ENCODE data around the gene XBP1. TPM values are rescaled to one million over a fixed set of nuclear protein-coding genes. Genes with fewer than 3 reads are reported as not detected.
"Not testable (repeated sequence)": the region's sequence is repeated elsewhere in the genome, so short reads cannot be mapped to it uniquely, and the experiment has no call there.

The XBP1 gene
- total RNA-seq: 100 to 1,000 TPM; 111 TPM

- Mint-ChIP-seq H3K36me3 (peaks cover 38% of the 10 kb centered on the region), H3K27me3 (no peaks in the 10 kb centered on the region), H3K9me3 (no peaks in the 10 kb centered on the region), H3K4me1 (peaks cover 46% of the 10 kb centered on the region), H3K27ac (peak within 1 kb of the TSS; percentile 98), H3K4me3 (peak within 1 kb of the TSS; percentile 92)
- DNase-seq: peak; percentile 93
Observed at GRCh38 chr22:28800308-28801041, at the start of gene XBP1. XBP1 (minus strand) TSS chr22:28800569.

GRCh38 chr22:28846994-28847393 lies 46.6 kb upstream of the XBP1 start:
- Mint-ChIP-seq H3K9me3 (peaks cover 3% of the 10 kb centered on the region), H3K27ac (no peak overlapping the region), H3K27me3 (peaks cover 7% of the 10 kb centered on the region), H3K4me3 (no peak overlapping the region), H3K36me3 (no peaks in the 10 kb centered on the region), H3K4me1 (no peaks in the 10 kb centered on the region)
- DNase-seq: no peak

GRCh38 chr22:28844277-28844676 lies 43.9 kb upstream of the XBP1 start:
- not testable (repeated sequence) for H3K4me3 Mint-ChIP-seq, H3K36me3 Mint-ChIP-seq, H3K27me3 Mint-ChIP-seq, H3K27ac Mint-ChIP-seq, DNase-seq, H3K4me1 Mint-ChIP-seq, H3K9me3 Mint-ChIP-seq

- no peak overlapping the region for H3K27ac Mint-ChIP-seq
- no peaks in the 10 kb centered on the region for H3K36me3 Mint-ChIP-seq
- H3K9me3 Mint-ChIP-seq: peaks cover 3% of the 10 kb centered on the region
- H3K27me3 Mint-ChIP-seq: peaks cover 7% of the 10 kb centered on the region
- H3K4me3 Mint-ChIP-seq: no peak overlapping the region
- H3K4me1 Mint-ChIP-seq: no peaks in the 10 kb centered on the region
- DNase-seq: no peak
Observed at GRCh38 chr22:28843633-28844032, 43.3 kb upstream of the XBP1 start.

GRCh38 chr22:28841111-28841510 lies 40.7 kb upstream of the XBP1 start:
- Mint-ChIP-seq H3K27ac (no peak overlapping the region), H3K36me3 (no peaks in the 10 kb centered on the region), H3K9me3 (no peaks in the 10 kb centered on the region), H3K4me1 (no peaks in the 10 kb centered on the region), H3K4me3 (no peak overlapping the region), H3K27me3 (peaks cover 7% of the 10 kb centered on the region)
- DNase-seq: no peak

- H3K27ac Mint-ChIP-seq: no peak overlapping the region
- peaks cover 7% of the 10 kb centered on the region for H3K27me3 Mint-ChIP-seq
- H3K4me3 Mint-ChIP-seq: no peak overlapping the region
- no peaks in the 10 kb centered on the region for H3K4me1 Mint-ChIP-seq
- H3K36me3 Mint-ChIP-seq: no peaks in the 10 kb centered on the region
- DNase-seq: no peak
- no peaks in the 10 kb centered on the region for H3K9me3 Mint-ChIP-seq
Observed at GRCh38 chr22:28838971-28839370, 38.6 kb upstream of the XBP1 start.

- no peak for DNase-seq
- Mint-ChIP-seq H3K4me3 (no peak overlapping the region), H3K4me1 (peaks cover 1% of the 10 kb centered on the region)
Observed at GRCh38 chr22:28837640-28838039, 37.3 kb upstream of the XBP1 start.

GRCh38 chr22:28835630-28836189 lies 35.3 kb upstream of the XBP1 start:
- H3K4me3 Mint-ChIP-seq: no peak overlapping the region
- no peak for DNase-seq
- no peaks in the 10 kb centered on the region for H3K36me3 Mint-ChIP-seq
- H3K27me3 Mint-ChIP-seq: no peaks in the 10 kb centered on the region
- peaks cover 1% of the 10 kb centered on the region for H3K4me1 Mint-ChIP-seq
- no peak overlapping the region for H3K27ac Mint-ChIP-seq
- no peaks in the 10 kb centered on the region for H3K9me3 Mint-ChIP-seq

More at GRCh38 chr22:28837640-28838039, 37.3 kb upstream of the XBP1 start:
- Mint-ChIP-seq H3K9me3 (no peaks in the 10 kb centered on the region), H3K36me3 (no peaks in the 10 kb centered on the region), H3K27ac (no peak overlapping the region), H3K27me3 (no peaks in the 10 kb centered on the region)

GRCh38 chr22:28833276-28833923 lies 33.0 kb upstream of the XBP1 start:
- no peaks in the 10 kb centered on the region for H3K27me3 Mint-ChIP-seq
- H3K9me3 Mint-ChIP-seq: no peaks in the 10 kb centered on the region
- H3K27ac Mint-ChIP-seq: no peak overlapping the region
- no peaks in the 10 kb centered on the region for H3K36me3 Mint-ChIP-seq
- no peak for DNase-seq
- H3K4me3 Mint-ChIP-seq: no peak overlapping the region
- H3K4me1 Mint-ChIP-seq: peaks cover 7% of the 10 kb centered on the region

- H3K9me3 Mint-ChIP-seq: no peaks in the 10 kb centered on the region
- no peak overlapping the region for H3K27ac Mint-ChIP-seq
- no peaks in the 10 kb centered on the region for H3K36me3 Mint-ChIP-seq
- DNase-seq: no peak
- H3K27me3 Mint-ChIP-seq: no peaks in the 10 kb centered on the region
- H3K4me1 Mint-ChIP-seq: peaks cover 7% of the 10 kb centered on the region
- no peak overlapping the region for H3K4me3 Mint-ChIP-seq
Observed at GRCh38 chr22:28832731-28833130, 32.4 kb upstream of the XBP1 start.

GRCh38 chr22:28831140-28832072 lies 31.0 kb upstream of the XBP1 start:
- Mint-ChIP-seq H3K36me3 (no peaks in the 10 kb centered on the region), H3K4me3 (no peak overlapping the region), H3K27me3 (no peaks in the 10 kb centered on the region), H3K27ac (no peak overlapping the region), H3K4me1 (peaks cover 7% of the 10 kb centered on the region), H3K9me3 (no peaks in the 10 kb centered on the region)
- DNase-seq: no peak

- H3K27me3 Mint-ChIP-seq: no peaks in the 10 kb centered on the region
- H3K4me1 Mint-ChIP-seq: peaks cover 7% of the 10 kb centered on the region
- no peaks in the 10 kb centered on the region for H3K9me3 Mint-ChIP-seq
- DNase-seq: no peak
- no peak overlapping the region for H3K27ac Mint-ChIP-seq
- no peak overlapping the region for H3K4me3 Mint-ChIP-seq
- no peaks in the 10 kb centered on the region for H3K36me3 Mint-ChIP-seq
Observed at GRCh38 chr22:28830441-28830840, 30.1 kb upstream of the XBP1 start.

- Mint-ChIP-seq H3K27ac (no peak overlapping the region), H3K4me1 (peaks cover 7% of the 10 kb centered on the region), H3K27me3 (no peaks in the 10 kb centered on the region), H3K4me3 (no peak overlapping the region), H3K36me3 (peaks cover 4% of the 10 kb centered on the region), H3K9me3 (no peaks in the 10 kb centered on the region)
- peak; percentile 63 for DNase-seq
Observed at GRCh38 chr22:28829358-28830181, 29.2 kb upstream of the XBP1 start.

- peaks cover 8% of the 10 kb centered on the region for H3K36me3 Mint-ChIP-seq
- H3K4me1 Mint-ChIP-seq: peaks cover 19% of the 10 kb centered on the region
Observed at GRCh38 chr22:28826921-28827320, 26.6 kb upstream of the XBP1 start.

More at GRCh38 chr22:28826921-28827320, 26.6 kb upstream of the XBP1 start:
- H3K9me3 Mint-ChIP-seq: no peaks in the 10 kb centered on the region
- H3K4me3 Mint-ChIP-seq: no peak overlapping the region
- DNase-seq: no peak
- no peaks in the 10 kb centered on the region for H3K27me3 Mint-ChIP-seq
- no peak overlapping the region for H3K27ac Mint-ChIP-seq

Data from activated naive CD8-positive, alpha-beta T cell treated with anti-CD3 and anti-CD28 coated beads for 36 hours (primary cell).